Ectodermal cell (in vitro differentiated cells): ENCODE measurements around the gene GPC6.

Source experiments
- H3K27ac ChIP-seq: 2 replicates; pipeline ENCODE4 v1.7.0; 2013; ENCODE audit warnings: mild to moderate bottlenecking, low read depth, low read length; ENCODE audit not compliant: insufficient read depth, poor library complexity, severe bottlenecking
- H3K27me3 ChIP-seq: 2 replicates; pipeline ENCODE4 v1.7.0; 2013; ENCODE audit warnings: mild to moderate bottlenecking, low read length; ENCODE audit not compliant: insufficient read depth, control insufficient read depth, poor library complexity, severe bottlenecking
- H3K36me3 ChIP-seq: one replicate; pipeline ENCODE4 v1.7.0; 2013; ENCODE audit warnings: low read length; ENCODE audit not compliant: control insufficient read depth, insufficient read depth
- H3K4me1 ChIP-seq: one replicate; pipeline ENCODE4 v1.7.0; 2013; ENCODE audit warnings: low read length; ENCODE audit not compliant: control insufficient read depth, insufficient read depth
- H3K4me3 ChIP-seq: 2 replicates; pipeline ENCODE4 v1.7.0; 2013; ENCODE audit warnings: low read depth, low read length, control low read depth; ENCODE audit not compliant: insufficient read depth
- H3K9me3 ChIP-seq: 2 replicates; pipeline ENCODE4 v1.7.0; 2013; ENCODE audit warnings: mild to moderate bottlenecking, low read length, moderate library complexity; ENCODE audit not compliant: control insufficient read depth
- WGBS, 2 experiments: methylation state at CpG; one replicate each; pipeline ENCODE4 v1.1.7; 2013; ENCODE audit warnings: missing lambda C conversion rate in 2 of 2; 5-methylcytosine and 5-hydroxymethylcytosine counted together

GPC6 gene

DNA sequence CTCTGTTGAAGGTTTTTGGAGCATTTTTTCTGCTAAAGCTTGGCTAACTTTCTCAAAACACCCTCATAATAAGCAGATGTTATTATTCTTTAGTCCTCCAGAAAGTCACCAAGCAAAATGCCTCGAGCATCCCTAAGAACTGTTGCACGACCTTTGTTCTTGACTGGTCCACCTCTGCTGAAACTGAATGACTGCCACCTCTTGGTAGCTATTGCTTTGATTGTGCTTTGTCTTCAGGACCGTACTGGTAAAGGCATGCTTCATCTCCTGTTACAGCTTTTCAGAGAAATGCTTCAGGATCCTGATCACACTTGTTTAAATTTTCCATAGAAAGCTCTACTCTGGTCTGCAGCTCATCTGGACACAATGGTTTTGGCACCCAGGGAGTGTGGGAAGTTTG is 998.1 kb downstream of the GPC6 start:
- WGBS, 2 experiments, result 77 to 80% methylated on average over 3 of the region's 3 CpGs
- Histone ChIP-seq H3K27me3 (no peaks in the 10 kb centered on the region), H3K36me3 (no peaks in the 10 kb centered on the region), H3K9me3 (no peaks in the 10 kb centered on the region), H3K27ac (no peak overlapping the region), H3K4me3 (no peak overlapping the region), H3K4me1 (no peaks in the 10 kb centered on the region)

DNA sequence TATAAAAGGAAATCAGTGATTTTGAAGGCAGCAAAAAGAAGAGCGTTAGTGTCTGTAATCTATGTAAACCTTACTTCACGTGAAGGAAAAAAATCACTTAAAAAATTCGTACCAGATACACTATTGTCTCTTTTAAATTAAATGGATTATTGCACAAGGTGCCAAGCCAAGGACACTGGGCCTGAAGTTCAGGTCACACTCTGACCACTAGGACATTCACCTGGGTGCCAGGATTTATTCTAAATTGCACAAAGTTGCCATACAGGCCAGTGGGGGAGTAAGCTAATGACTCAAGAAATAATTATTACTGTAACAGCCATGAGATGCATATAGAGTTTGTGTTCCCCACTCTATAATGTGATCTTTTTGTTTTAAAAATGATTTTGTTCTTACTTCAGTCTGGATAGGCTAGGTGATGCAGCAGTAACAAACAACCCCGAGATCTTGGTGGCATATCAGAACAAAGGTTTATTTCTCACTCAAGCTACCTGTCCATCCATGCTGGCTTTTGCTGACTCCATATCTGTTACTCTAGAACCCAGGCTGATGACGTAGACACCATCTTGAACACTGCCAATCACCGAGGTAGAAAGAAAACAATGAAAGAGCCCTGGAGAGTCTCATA is 1000.8 kb downstream of the GPC6 start:
- Histone ChIP-seq H3K27me3 (no peaks in the 10 kb centered on the region), H3K36me3 (no peaks in the 10 kb centered on the region), H3K4me3 (no peak overlapping the region), H3K9me3 (no peaks in the 10 kb centered on the region), H3K27ac (no peak overlapping the region), H3K4me1 (no peaks in the 10 kb centered on the region)
- WGBS, 2 experiments, result 92 to 97% methylated on average over 6 of the region's 6 CpGs

DNA sequence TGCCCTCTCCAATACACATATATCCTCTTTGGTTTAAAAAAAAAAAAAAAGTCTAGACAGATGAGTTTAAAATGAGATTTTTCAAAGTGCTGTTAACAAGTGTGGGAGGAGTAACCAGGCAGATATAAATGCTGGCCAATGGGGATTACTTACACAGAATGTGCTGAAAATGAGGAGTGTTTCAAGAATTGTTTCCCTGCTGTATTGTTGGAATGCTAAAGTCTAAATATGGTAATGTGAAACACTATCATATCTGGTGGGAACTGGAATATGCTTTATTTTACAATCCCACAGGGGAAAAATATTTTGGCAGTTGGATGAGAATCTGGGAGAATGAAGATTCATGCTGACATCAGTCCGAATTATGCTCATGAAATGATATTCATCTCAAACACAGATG is 1002.2 kb downstream of the GPC6 start:
- no CpG with 5 or more reads among the region's 1 CpG for WGBS, 2 experiments
- Histone ChIP-seq H3K27ac (no peak overlapping the region), H3K4me3 (no peak overlapping the region)

DNA sequence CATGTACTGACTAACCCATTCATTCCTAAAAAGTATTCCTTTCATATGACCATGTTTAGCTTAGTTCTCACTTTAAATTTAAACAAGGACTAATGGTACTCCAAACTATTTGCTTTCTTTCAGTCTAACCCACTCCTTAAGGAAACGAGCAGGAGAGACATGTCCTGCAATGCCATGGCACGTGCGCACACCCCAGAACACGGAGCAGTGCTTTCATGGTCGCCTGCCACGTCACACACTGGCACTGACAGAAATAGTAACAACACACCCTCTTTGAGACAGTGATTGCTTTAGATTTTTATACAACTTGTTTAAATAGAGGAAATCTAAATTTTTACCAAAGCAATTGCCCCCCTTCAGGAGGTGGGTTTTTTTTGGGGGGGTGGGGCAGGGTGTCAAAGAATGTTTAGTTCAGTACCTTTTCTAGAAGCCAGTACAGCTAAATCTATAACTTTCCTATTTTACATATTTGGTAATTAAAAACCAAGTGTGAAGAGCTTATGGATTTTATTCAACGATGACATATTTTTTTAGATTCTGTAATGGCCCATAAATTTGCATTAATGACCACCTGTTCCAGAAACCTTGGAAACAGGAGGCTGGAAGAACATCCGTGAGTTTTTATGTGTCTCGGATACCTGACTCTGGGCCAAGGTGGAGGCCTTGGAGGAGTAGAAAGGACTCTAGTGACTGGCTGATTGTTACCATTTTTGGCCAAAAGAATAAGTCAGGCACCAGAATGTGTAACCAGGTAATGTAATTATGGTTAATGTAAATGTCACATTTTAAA is 1005.7 kb downstream of the GPC6 start:
- Histone ChIP-seq H3K9me3 (no peaks in the 10 kb centered on the region), H3K27me3 (no peaks in the 10 kb centered on the region), H3K27ac (no peak overlapping the region), H3K36me3 (no peaks in the 10 kb centered on the region), H3K4me1 (no peaks in the 10 kb centered on the region), H3K4me3 (no peak overlapping the region)
- WGBS, 2 experiments, result 95% methylated on average over 9 of the region's 9 CpGs

More for the DNA sequence above, 1002.2 kb downstream of the GPC6 start:
- Histone ChIP-seq H3K27me3 (no peaks in the 10 kb centered on the region), H3K9me3 (no peaks in the 10 kb centered on the region), H3K36me3 (no peaks in the 10 kb centered on the region), H3K4me1 (no peaks in the 10 kb centered on the region)

DNA sequence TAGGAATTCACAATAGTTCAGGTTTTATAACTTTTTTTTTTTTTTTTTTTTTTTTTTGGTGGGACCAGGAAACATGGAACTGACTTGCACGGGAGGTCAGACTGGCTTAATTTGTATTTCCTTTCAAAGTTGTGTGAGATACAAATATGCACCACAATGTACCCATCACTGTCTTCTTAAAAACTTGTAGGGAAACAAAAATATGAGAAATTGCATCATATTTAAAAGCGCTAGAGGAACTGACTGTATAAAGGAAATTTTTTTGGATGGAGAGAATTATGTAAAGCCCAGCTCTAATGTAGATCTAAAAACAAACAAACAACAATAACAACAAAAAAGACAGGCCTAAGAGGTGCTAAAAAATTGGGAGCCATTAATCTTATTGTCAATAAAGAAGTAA is 1006.3 kb downstream of the GPC6 start:
- Histone ChIP-seq H3K36me3 (no peaks in the 10 kb centered on the region), H3K27ac (no peak overlapping the region), H3K4me1 (no peaks in the 10 kb centered on the region), H3K4me3 (no peak overlapping the region), H3K27me3 (no peaks in the 10 kb centered on the region), H3K9me3 (no peaks in the 10 kb centered on the region)
- whole genome bisulfite sequencing, 2 experiments, result no CpG with 5 or more reads among the region's 2 CpGs

GRCh38 chr13:94233401-94233800 is 1006.8 kb downstream of the GPC6 start:
- Histone ChIP-seq H3K27me3 (no peaks in the 10 kb centered on the region), H3K36me3 (no peaks in the 10 kb centered on the region), H3K4me1 (no peaks in the 10 kb centered on the region), H3K27ac (no peak overlapping the region), H3K4me3 (no peak overlapping the region), H3K9me3 (no peaks in the 10 kb centered on the region)
- 55 to 88% methylated on average over 3 to 4 of the region's 5 CpGs for WGBS, 2 experiments

DNA sequence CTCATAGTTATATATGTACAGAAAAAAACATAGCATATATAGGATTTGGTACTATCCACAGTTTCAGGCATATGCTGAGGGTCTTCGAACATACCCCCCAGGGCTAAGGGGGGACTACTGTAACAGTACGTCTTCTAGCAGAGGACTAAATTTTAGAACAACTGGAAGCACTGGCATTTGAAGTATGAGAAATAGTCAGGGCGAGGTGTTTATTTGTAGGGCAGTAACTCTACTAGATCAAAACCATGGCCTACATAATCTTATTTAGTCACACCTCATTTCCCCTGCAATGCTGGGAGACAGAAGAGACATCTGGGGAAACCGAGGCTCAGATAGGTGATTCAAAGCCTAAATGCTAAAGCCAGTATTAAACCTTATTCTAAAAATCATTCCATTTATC is 1007.2 kb downstream of the GPC6 start:
- H3K4me3 ChIP-seq, result no peak overlapping the region
- no peak overlapping the region for H3K27ac ChIP-seq
- WGBS, 2 experiments, result 91 to 97% methylated on average over 3 to 4 of the region's 4 CpGs
- no peaks in the 10 kb centered on the region for H3K4me1 ChIP-seq
- H3K27me3 ChIP-seq, result no peaks in the 10 kb centered on the region
- no peaks in the 10 kb centered on the region for H3K36me3 ChIP-seq
- H3K9me3 ChIP-seq, result no peaks in the 10 kb centered on the region

DNA sequence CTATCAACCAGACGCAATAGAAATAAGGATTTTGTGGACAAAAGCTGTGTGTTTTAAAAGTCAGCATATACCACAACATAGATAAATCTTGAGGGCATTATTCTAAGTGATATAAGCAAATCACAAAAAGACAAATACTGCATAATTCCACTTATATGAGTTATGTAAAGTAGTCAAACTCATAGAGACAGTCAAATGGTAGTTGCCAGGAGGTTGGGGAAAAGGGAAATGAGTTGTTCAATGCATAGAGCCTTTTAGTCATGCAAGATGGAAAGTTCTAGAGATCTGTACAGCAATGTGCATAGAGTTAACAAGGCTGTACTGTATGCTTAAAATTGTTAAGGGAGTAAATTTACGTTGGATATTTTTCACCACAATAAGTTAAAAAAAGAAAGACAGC is 1008.1 kb downstream of the GPC6 start:
- no peak overlapping the region for H3K27ac ChIP-seq
- H3K9me3 ChIP-seq, result no peaks in the 10 kb centered on the region
- no peaks in the 10 kb centered on the region for H3K27me3 ChIP-seq
- no peaks in the 10 kb centered on the region for H3K36me3 ChIP-seq
- 89 to 100% methylated on average over 1 of the region's 2 CpGs for WGBS, 2 experiments
- no peaks in the 10 kb centered on the region for H3K4me1 ChIP-seq
- no peak overlapping the region for H3K4me3 ChIP-seq

- Histone ChIP-seq H3K9me3 (no peaks in the 10 kb centered on the region), H3K27ac (no peak overlapping the region), H3K36me3 (no peaks in the 10 kb centered on the region), H3K27me3 (no peaks in the 10 kb centered on the region), H3K4me3 (no peak overlapping the region), H3K4me1 (no peaks in the 10 kb centered on the region)
- WGBS, 2 experiments, result 92 to 100% methylated on average over 2 of the region's 2 CpGs
Observed at GRCh38 chr13:94236132-94236531, 1009.5 kb downstream of the GPC6 start.

GRCh38 chr13:94236872-94237271 is 1010.3 kb downstream of the GPC6 start:
- H3K27me3 ChIP-seq, result no peaks in the 10 kb centered on the region
- no peaks in the 10 kb centered on the region for H3K9me3 ChIP-seq
- no peaks in the 10 kb centered on the region for H3K4me1 ChIP-seq
- H3K4me3 ChIP-seq, result no peak overlapping the region
- H3K36me3 ChIP-seq, result no peaks in the 10 kb centered on the region
- no peak overlapping the region for H3K27ac ChIP-seq
